Measurements from ENCODE around the gene LDLRAD4. TPM values are rescaled to one million over a fixed set of nuclear protein-coding genes. Genes with fewer than 3 reads are reported as not detected.

LDLRAD4 gene
- total and polyA plus RNA-seq, 9 of the 15 experiments (the other 6 are each of a cell fraction or from before 2014, with no cell fraction given) = 0.01 TPM; not detected in 8

DNA sequence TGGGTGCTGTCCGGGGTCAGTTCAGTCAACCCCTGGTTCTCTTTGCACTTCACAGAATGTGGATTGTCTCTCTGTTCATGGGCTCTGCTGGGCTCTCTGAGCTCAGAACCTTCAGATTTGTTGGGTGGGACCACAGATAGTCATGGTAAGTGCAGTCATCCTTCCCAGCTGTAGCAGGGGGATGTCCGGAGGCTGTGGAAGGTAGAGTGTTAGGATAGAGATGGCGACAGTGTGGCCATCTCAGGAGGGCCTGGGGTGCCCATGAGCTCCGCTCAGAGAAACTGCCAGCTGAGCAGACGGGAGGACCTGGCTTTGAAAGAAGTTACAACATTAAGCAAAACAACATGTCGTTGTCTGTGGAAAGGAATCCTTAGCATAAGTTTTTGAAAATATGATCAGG is 358.0 kb downstream of the LDLRAD4 start (continued):
- no peak for TF ChIP-seq ZBTB40 (IDR thresholded peaks at IDR 0.05)
- TF ChIP-seq ZBTB40 (CRISPR knock-in tag; IDR thresholded peaks at IDR 0.05) = no peak
- no peak for TF ChIP-seq ASH1L (IDR thresholded peaks at IDR 0.05; ENCODE audit: borderline replicate concordance, low read depth, partially characterized antibody)
- no peak for TF ChIP-seq POLR2AphosphoS2 (IDR thresholded peaks at IDR 0.05; ENCODE audit: low read length)

Data from K562 (cell line).